ENCODE data around the gene SAP30BP.

SAP30BP gene

DNA sequence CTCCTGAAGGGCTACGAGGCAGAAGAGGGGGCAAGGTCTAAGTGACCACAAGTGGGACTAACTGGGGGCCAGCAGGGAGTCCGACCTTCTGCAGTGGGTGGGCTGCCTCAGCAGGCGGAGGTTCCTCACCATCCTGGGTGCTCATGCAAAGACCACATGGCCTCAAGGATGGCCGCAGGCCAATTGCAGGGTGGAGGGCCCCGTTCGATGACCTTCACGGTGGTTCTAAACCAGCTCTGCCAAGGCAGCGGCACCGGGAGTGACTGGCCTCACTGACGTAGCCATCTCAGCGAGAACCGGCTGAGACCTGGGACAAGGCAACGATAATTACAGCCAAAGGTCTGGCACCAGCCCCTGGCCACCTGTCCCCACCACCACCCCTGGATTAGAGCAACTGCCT, 28.2 kb upstream of the SAP30BP start:
- TF ChIP-seq, protein P1, sequence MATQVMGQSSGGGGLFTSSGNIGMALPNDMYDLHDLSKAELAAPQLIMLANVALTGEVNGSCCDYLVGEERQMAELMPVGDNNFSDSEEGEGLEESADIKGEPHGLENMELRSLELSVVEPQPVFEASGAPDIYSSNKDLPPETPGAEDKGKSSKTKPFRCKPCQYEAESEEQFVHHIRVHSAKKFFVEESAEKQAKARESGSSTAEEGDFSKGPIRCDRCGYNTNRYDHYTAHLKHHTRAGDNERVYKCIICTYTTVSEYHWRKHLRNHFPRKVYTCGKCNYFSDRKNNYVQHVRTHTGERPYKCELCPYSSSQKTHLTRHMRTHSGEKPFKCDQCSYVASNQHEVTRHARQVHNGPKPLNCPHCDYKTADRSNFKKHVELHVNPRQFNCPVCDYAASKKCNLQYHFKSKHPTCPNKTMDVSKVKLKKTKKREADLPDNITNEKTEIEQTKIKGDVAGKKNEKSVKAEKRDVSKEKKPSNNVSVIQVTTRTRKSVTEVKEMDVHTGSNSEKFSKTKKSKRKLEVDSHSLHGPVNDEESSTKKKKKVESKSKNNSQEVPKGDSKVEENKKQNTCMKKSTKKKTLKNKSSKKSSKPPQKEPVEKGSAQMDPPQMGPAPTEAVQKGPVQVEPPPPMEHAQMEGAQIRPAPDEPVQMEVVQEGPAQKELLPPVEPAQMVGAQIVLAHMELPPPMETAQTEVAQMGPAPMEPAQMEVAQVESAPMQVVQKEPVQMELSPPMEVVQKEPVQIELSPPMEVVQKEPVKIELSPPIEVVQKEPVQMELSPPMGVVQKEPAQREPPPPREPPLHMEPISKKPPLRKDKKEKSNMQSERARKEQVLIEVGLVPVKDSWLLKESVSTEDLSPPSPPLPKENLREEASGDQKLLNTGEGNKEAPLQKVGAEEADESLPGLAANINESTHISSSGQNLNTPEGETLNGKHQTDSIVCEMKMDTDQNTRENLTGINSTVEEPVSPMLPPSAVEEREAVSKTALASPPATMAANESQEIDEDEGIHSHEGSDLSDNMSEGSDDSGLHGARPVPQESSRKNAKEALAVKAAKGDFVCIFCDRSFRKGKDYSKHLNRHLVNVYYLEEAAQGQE (IDR thresholded peaks at IDR 0.05; ENCODE audit: insufficient read depth in 1 of 2, low read depth in 2 of 2, low read length in 2 of 2) = no peak
- no peak for TF ChIP-seq FOXP2 (optimal IDR thresholded peaks at IDR 0.05; ENCODE audit: borderline replicate concordance, extremely low read depth, extremely low read length, insufficient read depth)
- TF ChIP-seq POLR2AphosphoS5 (IDR thresholded peaks at IDR 0.05; ENCODE audit: low read depth, low read length) = no peak
- no peak for TF ChIP-seq TAF1 (IDR thresholded peaks at IDR 0.05; ENCODE audit: borderline replicate concordance, insufficient read depth, low read length)
- no peak for TF ChIP-seq SIN3A (IDR thresholded peaks at IDR 0.05; ENCODE audit: borderline replicate concordance, insufficient read depth, low read length)

- no peak for TF ChIP-seq TAF1 (IDR thresholded peaks at IDR 0.05; ENCODE audit: borderline replicate concordance, insufficient read depth, low read length)
- no peak for TF ChIP-seq POLR2AphosphoS5 (IDR thresholded peaks at IDR 0.05; ENCODE audit: low read depth, low read length)
- TF ChIP-seq SIN3A (IDR thresholded peaks at IDR 0.05; ENCODE audit: borderline replicate concordance, insufficient read depth, low read length) = no peak
- TF ChIP-seq, protein P1 (IDR thresholded peaks at IDR 0.05; ENCODE audit: insufficient read depth in 1 of 2, low read depth in 2 of 2, low read length in 2 of 2) = no peak
- no peak for TF ChIP-seq FOXP2 (optimal IDR thresholded peaks at IDR 0.05; ENCODE audit: borderline replicate concordance, extremely low read depth, extremely low read length, insufficient read depth)
Measured at GRCh38 chr17:75639327-75639726, 27.8 kb upstream of the SAP30BP start.

- TF ChIP-seq TAF1 (IDR thresholded peaks at IDR 0.05; ENCODE audit: borderline replicate concordance, insufficient read depth, low read length) = no peak
- no peak for TF ChIP-seq FOXP2 (optimal IDR thresholded peaks at IDR 0.05; ENCODE audit: borderline replicate concordance, extremely low read depth, extremely low read length, insufficient read depth)
- TF ChIP-seq SIN3A (IDR thresholded peaks at IDR 0.05; ENCODE audit: borderline replicate concordance, insufficient read depth, low read length) = no peak
- TF ChIP-seq, protein P1 (IDR thresholded peaks at IDR 0.05; ENCODE audit: insufficient read depth in 1 of 2, low read depth in 2 of 2, low read length in 2 of 2) = no peak
- TF ChIP-seq POLR2AphosphoS5 (IDR thresholded peaks at IDR 0.05; ENCODE audit: low read depth, low read length) = no peak
Measured at GRCh38 chr17:75639771-75640555, 27.2 kb upstream of the SAP30BP start.

DNA sequence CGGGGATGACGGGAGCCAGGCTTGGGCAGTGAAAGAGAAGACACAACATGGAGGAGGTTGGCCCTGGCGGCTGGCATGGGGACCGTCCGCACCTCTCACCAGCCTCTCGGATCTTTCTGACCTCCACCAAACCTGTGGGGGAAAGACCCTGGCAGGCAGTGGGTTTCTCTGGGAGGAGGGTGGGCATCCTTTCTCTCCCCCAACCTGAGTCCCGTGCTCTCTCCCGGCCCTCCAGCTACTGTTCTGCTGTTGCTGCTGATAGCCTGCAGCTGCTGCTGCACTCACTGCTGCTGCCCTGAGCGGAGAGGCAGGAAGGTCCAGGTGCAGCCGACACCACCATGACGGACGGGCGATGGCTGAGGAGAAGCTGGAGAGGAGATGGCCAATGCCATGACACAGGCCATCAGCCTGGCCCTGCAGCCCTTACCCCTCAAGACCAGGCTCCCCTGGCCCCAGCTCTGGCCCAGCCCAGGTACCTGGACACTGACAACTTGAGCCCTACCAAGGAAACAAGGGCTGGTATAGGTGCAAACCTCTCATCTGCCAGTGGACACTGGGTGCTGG, 26.5 kb upstream of the SAP30BP start:
- TF ChIP-seq, protein P1 (IDR thresholded peaks at IDR 0.05; ENCODE audit: insufficient read depth in 1 of 2, low read depth in 2 of 2, low read length in 2 of 2) = no peak
- no peak for TF ChIP-seq POLR2AphosphoS5 (IDR thresholded peaks at IDR 0.05; ENCODE audit: low read depth, low read length)
- no peak for TF ChIP-seq SIN3A (IDR thresholded peaks at IDR 0.05; ENCODE audit: borderline replicate concordance, insufficient read depth, low read length)
- TF ChIP-seq TAF1 (IDR thresholded peaks at IDR 0.05; ENCODE audit: borderline replicate concordance, insufficient read depth, low read length) = no peak
- TF ChIP-seq FOXP2 (optimal IDR thresholded peaks at IDR 0.05; ENCODE audit: borderline replicate concordance, extremely low read depth, extremely low read length, insufficient read depth) = no peak

Data from PFSK-1 (cell line).